Type B pancreatic cell (in vitro differentiated cells): ENCODE data around the gene PLBD2. TPM values are rescaled to one million over a fixed set of nuclear protein-coding genes. Genes with fewer than 3 reads are reported as not detected.

Experiments used
- DNase-seq: peaks from one replicate; pipeline ENCODE4 v3.0.0; 2021; ENCODE audit warnings: mixed read lengths; ENCODE audit not compliant: unreplicated experiment; ENCODE audit errors: extremely low spot score
- H3K27ac Mint-ChIP-seq: 2 replicates; pipeline ENCODE4 v1.8.0; 2021; ENCODE audit warnings: mild to moderate bottlenecking, mixed read lengths
- H3K27me3 Mint-ChIP-seq: 2 replicates; pipeline ENCODE4 v1.8.0; 2021; ENCODE audit warnings: mixed read lengths
- H3K36me3 Mint-ChIP-seq: 2 replicates; pipeline ENCODE4 v1.8.0; 2021; ENCODE audit warnings: mixed read lengths
- H3K4me1 Mint-ChIP-seq: one replicate; pipeline ENCODE4 v1.8.0; 2021; ENCODE audit warnings: mixed read lengths; ENCODE audit not compliant: unreplicated experiment
- H3K4me3 Mint-ChIP-seq: 2 replicates; pipeline ENCODE4 v1.8.0; 2021; ENCODE audit warnings: mild to moderate bottlenecking, mixed read lengths
- H3K9me3 Mint-ChIP-seq: 2 replicates; pipeline ENCODE4 v1.8.0; 2021; ENCODE audit warnings: mixed read lengths
- CTCF ChIP-seq: fragments of 200-600 bp; sonication (generic); conservative IDR thresholded peaks from 2 replicates; pipeline ENCODE4 v1.5.0; 2021; ENCODE audit warnings: antibody characterized with exemption, mild to moderate bottlenecking
- total RNA-seq: library from RNA; stranded (reverse); gene quantifications from 2 replicates; pipeline ENCODE4 v1.2.1, GENCODE V29; 2021; ENCODE audit warnings: low replicate concordance

Gene PLBD2
- total RNA-seq, 1 donor from 2014 or later = 39.0 TPM

- no peaks in the 10 kb centered on the region for H3K36me3 Mint-ChIP-seq
- H3K9me3 Mint-ChIP-seq = peaks cover 5% of the 10 kb centered on the region
- no peak for TF ChIP-seq CTCF
- H3K27me3 Mint-ChIP-seq = peaks cover 28% of the 10 kb centered on the region
- DNase-seq = no peak
- H3K27ac Mint-ChIP-seq = no peak overlapping the region
- H3K4me1 Mint-ChIP-seq = no peaks in the 10 kb centered on the region
- no peak overlapping the region for H3K4me3 Mint-ChIP-seq
Measured at GRCh38 chr12:113427882-113428281, 69.5 kb downstream of the PLBD2 start.

- Mint-ChIP-seq H3K27ac (no peak overlapping the region), H3K4me3 (no peak overlapping the region), H3K9me3 (peaks cover 5% of the 10 kb centered on the region), H3K4me1 (no peaks in the 10 kb centered on the region), H3K27me3 (peaks cover 28% of the 10 kb centered on the region), H3K36me3 (no peaks in the 10 kb centered on the region)
- TF ChIP-seq CTCF = no peak
- no peak for DNase-seq
Measured at GRCh38 chr12:113428482-113428881, 70.1 kb downstream of the PLBD2 start.

GRCh38 chr12:113432986-113433385, 74.6 kb downstream of the PLBD2 start:
- no peak for DNase-seq
- no peaks in the 10 kb centered on the region for H3K4me1 Mint-ChIP-seq
- peaks cover 22% of the 10 kb centered on the region for H3K27me3 Mint-ChIP-seq
- H3K4me3 Mint-ChIP-seq = no peak overlapping the region
- H3K27ac Mint-ChIP-seq = no peak overlapping the region
- TF ChIP-seq CTCF = no peak
- H3K9me3 Mint-ChIP-seq = peaks cover 5% of the 10 kb centered on the region
- no peaks in the 10 kb centered on the region for H3K36me3 Mint-ChIP-seq

GRCh38 chr12:113435367-113435766, 77.0 kb downstream of the PLBD2 start:
- DNase-seq = no peak
- peaks cover 16% of the 10 kb centered on the region for H3K27me3 Mint-ChIP-seq
- H3K36me3 Mint-ChIP-seq = no peaks in the 10 kb centered on the region
- H3K4me3 Mint-ChIP-seq = no peak overlapping the region
- no peaks in the 10 kb centered on the region for H3K4me1 Mint-ChIP-seq
- TF ChIP-seq CTCF = no peak
- H3K9me3 Mint-ChIP-seq = no peaks in the 10 kb centered on the region
- no peak overlapping the region for H3K27ac Mint-ChIP-seq

GRCh38 chr12:113436586-113436985, 78.2 kb downstream of the PLBD2 start:
- DNase-seq = no peak
- Mint-ChIP-seq H3K36me3 (no peaks in the 10 kb centered on the region), H3K4me1 (no peaks in the 10 kb centered on the region), H3K4me3 (no peak overlapping the region), H3K9me3 (no peaks in the 10 kb centered on the region), H3K27me3 (peaks cover 8% of the 10 kb centered on the region), H3K27ac (no peak overlapping the region)
- TF ChIP-seq CTCF = no peak
